MM.1S (cell line): Measurements from ENCODE around the gene SCAI.
A peak's percentile ranks its signal among the peaks of the same experiment; 100 is the strongest.

Experiments
- DNase-seq: peaks from one replicate; pipeline ENCODE4 v3.0.0-alpha.2; 2015
- H2AFZ ChIP-seq: fragments of 300-600 bp; sonication (generic); 2 replicates; pipeline ENCODE4 v1.6.0; 2016; ENCODE audit warnings: antibody characterized with exemption, low read length
- H3F3A ChIP-seq: fragments of 300-600 bp; sonication (generic); 2 replicates; pipeline ENCODE4 v1.6.1; 2016; ENCODE audit warnings: mild to moderate bottlenecking, antibody characterized with exemption, low read length, moderate library complexity, mixed read lengths; ENCODE audit not compliant: insufficient read depth
- H3K27ac ChIP-seq: fragments of 300-600 bp; sonication (generic); 2 replicates; pipeline ENCODE4 v1.5.1; 2016; ENCODE audit warnings: mild to moderate bottlenecking, low read length
- H3K27me3 ChIP-seq: fragments of 300-600 bp; sonication (generic); replicated peaks from 2 replicates; pipeline ENCODE4 v1.6.0; 2016; ENCODE audit warnings: low read length; ENCODE audit not compliant: insufficient read depth
- H3K36me3 ChIP-seq: fragments of 300-600 bp; sonication (generic); replicated peaks from 2 replicates; pipeline ENCODE4 v1.6.1; 2016; ENCODE audit warnings: mild to moderate bottlenecking, low read length, mixed read lengths; ENCODE audit not compliant: insufficient read depth
- H3K4me1 ChIP-seq: fragments of 300-600 bp; sonication (generic); 2 replicates; pipeline ENCODE4 v1.6.1; 2016; ENCODE audit warnings: low read length, mixed read lengths
- H3K4me2 ChIP-seq: fragments of 300-600 bp; sonication (generic); 2 replicates; pipeline ENCODE4 v1.6.0; 2016; ENCODE audit warnings: low read depth, low read length
- H3K4me3 ChIP-seq: fragments of 300-600 bp; sonication (generic); 2 replicates; pipeline ENCODE4 v1.5.1; 2016; ENCODE audit warnings: low read length, mixed read lengths
- H3K79me2 ChIP-seq: fragments of 300-600 bp; sonication (generic); 2 replicates; pipeline ENCODE4 v1.6.1; 2016; ENCODE audit warnings: mixed run types, low read length, mixed read lengths
- H3K9ac ChIP-seq: fragments of 300-600 bp; sonication (generic); 2 replicates; pipeline ENCODE4 v1.6.1; 2016; ENCODE audit warnings: low read length, mixed read lengths
- H3K9me2 ChIP-seq: fragments of 300-600 bp; sonication (generic); replicated peaks from 2 replicates; pipeline ENCODE4 v1.6.1; 2016; ENCODE audit warnings: mild to moderate bottlenecking, low read length, mixed read lengths; ENCODE audit not compliant: insufficient read depth
- H3K9me3 ChIP-seq: fragments of 300-600 bp; sonication (generic); replicated peaks from 2 replicates; pipeline ENCODE4 v1.6.1; 2016; ENCODE audit warnings: mild to moderate bottlenecking, low read length, mixed read lengths; ENCODE audit not compliant: insufficient read depth
- H4K20me1 ChIP-seq: fragments of 300-600 bp; sonication (generic); 2 replicates; pipeline ENCODE4 v1.6.1; 2016; ENCODE audit warnings: mild to moderate bottlenecking, low read length, moderate library complexity, mixed read lengths; ENCODE audit not compliant: insufficient read depth
- CTCF ChIP-seq: fragments of 300-600 bp; sonication (generic); IDR thresholded peaks from 2 replicates; pipeline ENCODE4 v1.5.1; 2016; ENCODE audit warnings: antibody characterized with exemption, low read length, mixed read lengths
- EZH2 ChIP-seq: fragments of 300-600 bp; sonication (generic); optimal IDR thresholded peaks from 2 replicates; pipeline ENCODE3; 2017; ENCODE audit warnings: low read depth, mild to moderate bottlenecking, antibody characterized with exemption, low read length, mixed read lengths
- EZH2phosphoT487 ChIP-seq: fragments of 300-600 bp; sonication (generic); IDR thresholded peaks from 2 replicates; pipeline ENCODE4 v1.6.1; 2018; ENCODE audit warnings: antibody characterized with exemption, low read length

The SCAI gene

GRCh38 chr9:125142560-125143376 lies 560 bp downstream of the SCAI start:
- peak overlapping the region; percentile 36; the same call in 1 of the 2 replicates for H2AFZ ChIP-seq
- DNase-seq, result peak; percentile 46
- no peaks in the 10 kb centered on the region for H4K20me1 ChIP-seq
- H3K9me3 ChIP-seq, result no peaks in the 10 kb centered on the region
- H3K9ac ChIP-seq, result peak overlapping the region; percentile 26; the same call in 1 of the 2 replicates
- no peaks in the 10 kb centered on the region for H3K27me3 ChIP-seq
- no peaks in the 10 kb centered on the region for H3K36me3 ChIP-seq
- peaks cover 21% of the 10 kb centered on the region for H3K79me2 ChIP-seq
- H3K4me1 ChIP-seq, result peaks cover 34% of the 10 kb centered on the region
- peak overlapping the region; percentile 62 for H3K4me3 ChIP-seq
- no peaks in the 10 kb centered on the region for H3K9me2 ChIP-seq
- peaks cover 12% of the 10 kb centered on the region for H3F3A ChIP-seq
- peak overlapping the region; percentile 54 for H3K4me2 ChIP-seq
- no peak overlapping the region for H3K27ac ChIP-seq
- TF ChIP-seq EZH2, result no peak
- TF ChIP-seq CTCF, result no peak
- TF ChIP-seq EZH2phosphoT487, result no peak

- H3F3A ChIP-seq, result peaks cover 10% of the 10 kb centered on the region
- H3K27me3 ChIP-seq, result no peaks in the 10 kb centered on the region
- no peaks in the 10 kb centered on the region for H3K36me3 ChIP-seq
- no peak overlapping the region for H3K9ac ChIP-seq
- H3K9me3 ChIP-seq, result no peaks in the 10 kb centered on the region
- H3K4me2 ChIP-seq, result no peak overlapping the region
- TF ChIP-seq CTCF (no peak), EZH2phosphoT487 (no peak), EZH2 (no peak)
- H2AFZ ChIP-seq, result no peak overlapping the region
- H3K79me2 ChIP-seq, result peaks cover 24% of the 10 kb centered on the region
- H3K9me2 ChIP-seq, result no peaks in the 10 kb centered on the region
- H4K20me1 ChIP-seq, result no peaks in the 10 kb centered on the region
- H3K4me1 ChIP-seq, result peaks cover 24% of the 10 kb centered on the region
- no peak for DNase-seq
- H3K27ac ChIP-seq, result no peak overlapping the region
- no peak overlapping the region for H3K4me3 ChIP-seq
These were observed 1.6 kb downstream of the SCAI start for GRCh38 chr9:125141751-125142150.

- Histone ChIP-seq H2AFZ (no peak overlapping the region), H3K9ac (no peak overlapping the region), H3F3A (peaks cover 8% of the 10 kb centered on the region), H3K4me1 (peaks cover 20% of the 10 kb centered on the region), H3K9me3 (no peaks in the 10 kb centered on the region), H3K9me2 (no peaks in the 10 kb centered on the region), H3K4me2 (no peak overlapping the region), H3K27me3 (no peaks in the 10 kb centered on the region), H4K20me1 (no peaks in the 10 kb centered on the region), H3K36me3 (no peaks in the 10 kb centered on the region), H3K27ac (no peak overlapping the region), H3K79me2 (peaks cover 24% of the 10 kb centered on the region), H3K4me3 (no peak overlapping the region)
- no peak for DNase-seq
- TF ChIP-seq EZH2 (no peak), CTCF (no peak), EZH2phosphoT487 (no peak)
These were observed 2.1 kb downstream of the SCAI start for GRCh38 chr9:125141251-125141650.
